Nephron progenitor cell (in vitro differentiated cells): Measurements from ENCODE around the gene MIA3.
A peak's percentile ranks its signal among the peaks of the same experiment; 100 is the strongest.

Experiments used
- DNase-seq: peaks from one replicate; pipeline ENCODE4 v3.0.0; 2021
- H3K27ac Mint-ChIP-seq: 2 replicates; pipeline ENCODE4 v1.8.0; 2021; ENCODE audit warnings: mild to moderate bottlenecking, moderate library complexity, mixed read lengths
- H3K27me3 Mint-ChIP-seq: 2 replicates; pipeline ENCODE4 v1.8.0; 2021; ENCODE audit warnings: mild to moderate bottlenecking, low read depth, mixed read lengths; ENCODE audit not compliant: poor library complexity
- H3K36me3 Mint-ChIP-seq: 2 replicates; pipeline ENCODE4 v1.8.0; 2021; ENCODE audit warnings: low read depth, mixed read lengths
- H3K4me1 Mint-ChIP-seq: 2 replicates; pipeline ENCODE4 v1.8.0; 2021; ENCODE audit warnings: mixed read lengths
- H3K4me3 Mint-ChIP-seq: 2 replicates; pipeline ENCODE4 v1.8.0; 2021; ENCODE audit warnings: mild to moderate bottlenecking, moderate library complexity, mixed read lengths
- H3K9me3 Mint-ChIP-seq: 2 replicates; pipeline ENCODE4 v1.8.0; 2021; ENCODE audit warnings: mild to moderate bottlenecking, moderate library complexity, mixed read lengths
- CTCF ChIP-seq: fragments of 200-600 bp; sonication (generic); IDR thresholded peaks from 2 replicates; pipeline ENCODE4 v1.5.0; 2021; ENCODE audit warnings: antibody characterized with exemption

MIA3 gene

GRCh38 chr1:222704260-222704659, 86.4 kb downstream of the MIA3 start:
- Mint-ChIP-seq H3K36me3 (peaks cover 92% of the 10 kb centered on the region), H3K27ac (no peak overlapping the region), H3K27me3 (peaks cover 5% of the 10 kb centered on the region), H3K4me1 (peaks cover 2% of the 10 kb centered on the region), H3K4me3 (no peak overlapping the region), H3K9me3 (peaks cover 46% of the 10 kb centered on the region)
- no peak for DNase-seq
- no peak for TF ChIP-seq CTCF

GRCh38 chr1:222706815-222707214, 88.9 kb downstream of the MIA3 start:
- Mint-ChIP-seq H3K9me3 (peaks cover 42% of the 10 kb centered on the region), H3K4me1 (peaks cover 21% of the 10 kb centered on the region), H3K27me3 (peaks cover 5% of the 10 kb centered on the region), H3K4me3 (no peak overlapping the region), H3K36me3 (peaks cover 77% of the 10 kb centered on the region), H3K27ac (no peak overlapping the region)
- no peak for TF ChIP-seq CTCF
- DNase-seq, result no peak

- Mint-ChIP-seq H3K9me3 (peaks cover 30% of the 10 kb centered on the region), H3K27ac (no peak overlapping the region), H3K27me3 (peaks cover 5% of the 10 kb centered on the region), H3K36me3 (peaks cover 49% of the 10 kb centered on the region), H3K4me1 (peaks cover 29% of the 10 kb centered on the region), H3K4me3 (peak overlapping the region; percentile 96)
- TF ChIP-seq CTCF, result no peak
- no peak for DNase-seq
Measured at GRCh38 chr1:222709700-222710153, 91.8 kb downstream of the MIA3 start.

GRCh38 chr1:222711319-222712252, 93.7 kb downstream of the MIA3 start:
- Mint-ChIP-seq H3K27me3 (no peaks in the 10 kb centered on the region), H3K27ac (peak overlapping the region; percentile 96)
- TF ChIP-seq CTCF, result no peak

GRCh38 chr1:222712253-222713090, 94.6 kb downstream of the MIA3 start, which contains the start of the genes AIDA and BROX:
Gene AIDA (minus strand): TSS chr1:222712491. CDS start chr1:222712317, 174 bp downstream.
Gene BROX (plus strand): TSS chr1:222712564. CDS start chr1:222715700, 3,136 bp downstream.
- no peaks in the 10 kb centered on the region for H3K27me3 Mint-ChIP-seq
- H3K4me3 Mint-ChIP-seq, result peak within 1 kb of the TSS; percentile 96
- no peak for TF ChIP-seq CTCF
- DNase-seq, result peak; percentile 99
- peak within 1 kb of the TSS; percentile 99 for H3K27ac Mint-ChIP-seq
- H3K36me3 Mint-ChIP-seq, result peaks cover 29% of the 10 kb centered on the region
- H3K4me1 Mint-ChIP-seq, result peaks cover 29% of the 10 kb centered on the region
- peaks cover 5% of the 10 kb centered on the region for H3K9me3 Mint-ChIP-seq

More at GRCh38 chr1:222711319-222712252, 93.7 kb downstream of the MIA3 start:
- Mint-ChIP-seq H3K36me3 (peaks cover 35% of the 10 kb centered on the region), H3K9me3 (peaks cover 11% of the 10 kb centered on the region), H3K4me1 (peaks cover 29% of the 10 kb centered on the region), H3K4me3 (peak overlapping the region; percentile 96)
- peak; percentile 50 for DNase-seq
